ENCODE data around the gene CYSTM1.

The CYSTM1 gene

GRCh38 chr5:140244525-140245025 lies 69.6 kb downstream of the CYSTM1 start:
- peak; percentile 62 for DNase-seq (ENCODE audit: insufficient read length, low spot score)
- TF ChIP-seq PAX5 (IDR thresholded peaks at IDR 0.05; ENCODE audit: insufficient read depth, low read length, severe bottlenecking) (no peak), POU2F2 (IDR thresholded peaks at IDR 0.05; ENCODE audit: low read depth, low read length) (0 out of 2 replicates have a peak, but pooled peaks have one; percentile 52)
- peak; percentile 94 for FAIRE-seq

DNA sequence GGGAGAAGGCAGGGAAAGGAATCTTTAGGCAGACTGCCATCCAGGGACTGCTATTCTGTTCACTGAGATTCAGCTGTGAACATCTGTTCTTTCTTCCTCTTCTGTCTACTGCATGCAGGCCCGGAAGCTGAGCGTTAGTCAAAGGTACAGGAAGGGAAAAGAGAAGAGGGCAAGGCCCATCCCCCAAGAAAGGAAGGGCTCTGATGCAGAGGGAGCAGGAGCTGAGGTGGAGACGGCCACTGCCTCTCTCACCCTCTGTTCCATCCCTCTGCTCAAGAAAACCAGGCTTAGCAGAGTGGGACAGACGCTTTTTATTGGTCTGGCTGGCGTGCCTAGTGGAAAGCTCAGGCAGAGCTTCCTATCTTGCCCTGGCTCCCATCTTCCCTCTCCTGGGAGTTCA lies 70.4 kb downstream of the CYSTM1 start:
- FAIRE-seq: no peak
- TF ChIP-seq SPI1 (IDR thresholded peaks at IDR 0.05; ENCODE audit: low read depth, low read length) (no peak), POLR2A (IDR thresholded peaks at IDR 0.05; ENCODE audit: low read depth, low read length) (no peak), TAF1 (IDR thresholded peaks at IDR 0.05; ENCODE audit: low read depth, low read length) (no peak), POLR2AphosphoS5 (IDR thresholded peaks at IDR 0.05; ENCODE audit: low read depth, low read length) (no peak), POU2F2 (IDR thresholded peaks at IDR 0.05; ENCODE audit: low read depth, low read length) (no peak), PAX5 (IDR thresholded peaks at IDR 0.05; ENCODE audit: insufficient read depth, low read length, severe bottlenecking) (no peak)
- no peak for DNase-seq (ENCODE audit: insufficient read length, low spot score)

- no peak for FAIRE-seq
- DNase-seq (ENCODE audit: insufficient read length, low spot score): no peak
- TF ChIP-seq SPI1 (IDR thresholded peaks at IDR 0.05; ENCODE audit: low read depth, low read length): no peak
- no peak for TF ChIP-seq POLR2A (IDR thresholded peaks at IDR 0.05; ENCODE audit: low read depth, low read length)
- TF ChIP-seq POLR2AphosphoS5 (IDR thresholded peaks at IDR 0.05; ENCODE audit: low read depth, low read length): no peak
- TF ChIP-seq PAX5 (IDR thresholded peaks at IDR 0.05; ENCODE audit: insufficient read depth, low read length, severe bottlenecking): no peak
- no peak for TF ChIP-seq POU2F2 (IDR thresholded peaks at IDR 0.05; ENCODE audit: low read depth, low read length)
Observed at GRCh38 chr5:140245926-140246325, 70.9 kb downstream of the CYSTM1 start.

GRCh38 chr5:140246378-140247122 lies 71.6 kb downstream of the CYSTM1 start:
- DNase-seq (ENCODE audit: insufficient read length, low spot score) (no peak), FAIRE-seq (no peak)
- TF ChIP-seq POLR2AphosphoS5 (IDR thresholded peaks at IDR 0.05; ENCODE audit: low read depth, low read length): no peak
- no peak for TF ChIP-seq POLR2A (IDR thresholded peaks at IDR 0.05; ENCODE audit: low read depth, low read length)
- TF ChIP-seq SPI1 (IDR thresholded peaks at IDR 0.05; ENCODE audit: low read depth, low read length): no peak
- no peak for TF ChIP-seq PAX5 (IDR thresholded peaks at IDR 0.05; ENCODE audit: insufficient read depth, low read length, severe bottlenecking)
- no peak for TF ChIP-seq POU2F2 (IDR thresholded peaks at IDR 0.05; ENCODE audit: low read depth, low read length)
- no peak for TF ChIP-seq TAF1 (IDR thresholded peaks at IDR 0.05; ENCODE audit: low read depth, low read length)

DNA sequence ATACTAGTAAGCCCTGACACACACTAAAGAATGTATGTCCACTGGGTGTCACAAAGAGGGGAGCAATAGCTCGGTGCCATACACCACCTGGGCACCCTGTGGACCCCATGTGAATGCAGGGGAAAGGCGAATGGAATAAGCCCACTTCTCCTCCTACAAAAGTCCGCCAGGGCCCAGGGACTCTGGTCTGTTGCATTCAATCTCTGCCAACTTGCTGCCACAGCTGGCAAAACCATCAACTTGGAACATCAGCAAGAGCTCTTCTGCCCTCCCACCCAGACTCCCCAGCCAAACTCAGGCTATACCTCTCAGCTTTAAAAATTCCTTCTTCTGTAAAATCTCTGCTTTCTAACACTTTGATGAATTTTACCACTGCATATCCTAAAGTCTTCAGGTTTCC lies 73.4 kb downstream of the CYSTM1 start:
- TF ChIP-seq POU2F2 (IDR thresholded peaks at IDR 0.05; ENCODE audit: low read depth, low read length) (no peak), POLR2A (IDR thresholded peaks at IDR 0.05; ENCODE audit: low read depth, low read length) (no peak), POLR2AphosphoS5 (IDR thresholded peaks at IDR 0.05; ENCODE audit: low read depth, low read length) (no peak), PAX5 (IDR thresholded peaks at IDR 0.05; ENCODE audit: insufficient read depth, low read length, severe bottlenecking) (no peak), SPI1 (IDR thresholded peaks at IDR 0.05; ENCODE audit: low read depth, low read length) (no peak), TAF1 (IDR thresholded peaks at IDR 0.05; ENCODE audit: low read depth, low read length) (no peak)
- no peak for DNase-seq (ENCODE audit: insufficient read length, low spot score)
- no peak for FAIRE-seq

DNA sequence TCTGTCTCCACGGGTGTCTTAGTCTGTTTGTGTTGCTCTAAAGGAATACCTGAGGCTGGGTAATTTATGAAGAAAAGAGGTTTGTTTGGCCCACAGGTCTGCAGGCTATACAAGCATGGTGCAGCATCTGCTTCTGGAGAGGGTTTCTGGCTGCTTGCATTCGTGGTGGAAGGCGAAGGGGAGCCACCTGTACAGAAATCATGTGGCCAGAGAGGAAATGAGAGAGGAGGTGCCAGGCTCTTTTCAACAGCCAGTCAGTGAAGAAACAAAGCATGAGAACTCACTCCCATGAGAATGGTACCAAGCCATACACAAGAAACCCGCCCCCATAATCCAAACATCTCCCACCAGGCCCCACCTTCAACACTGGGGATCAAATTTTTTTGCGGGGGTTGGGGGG lies 74.5 kb downstream of the CYSTM1 start:
- no peak for FAIRE-seq
- DNase-seq (ENCODE audit: insufficient read length, low spot score): no peak
- TF ChIP-seq SPI1 (IDR thresholded peaks at IDR 0.05; ENCODE audit: low read depth, low read length) (no peak), TAF1 (IDR thresholded peaks at IDR 0.05; ENCODE audit: low read depth, low read length) (no peak), POLR2A (IDR thresholded peaks at IDR 0.05; ENCODE audit: low read depth, low read length) (no peak), PAX5 (IDR thresholded peaks at IDR 0.05; ENCODE audit: insufficient read depth, low read length, severe bottlenecking) (no peak), POU2F2 (IDR thresholded peaks at IDR 0.05; ENCODE audit: low read depth, low read length) (no peak), POLR2AphosphoS5 (IDR thresholded peaks at IDR 0.05; ENCODE audit: low read depth, low read length) (no peak)

- no peak for DNase-seq (ENCODE audit: insufficient read length, low spot score)
- no peak for FAIRE-seq
- TF ChIP-seq POLR2A (IDR thresholded peaks at IDR 0.05; ENCODE audit: low read depth, low read length): no peak
- TF ChIP-seq SPI1 (IDR thresholded peaks at IDR 0.05; ENCODE audit: low read depth, low read length): no peak
- TF ChIP-seq TAF1 (IDR thresholded peaks at IDR 0.05; ENCODE audit: low read depth, low read length): no peak
- TF ChIP-seq PAX5 (IDR thresholded peaks at IDR 0.05; ENCODE audit: insufficient read depth, low read length, severe bottlenecking): no peak
- no peak for TF ChIP-seq POLR2AphosphoS5 (IDR thresholded peaks at IDR 0.05; ENCODE audit: low read depth, low read length)
- no peak for TF ChIP-seq POU2F2 (IDR thresholded peaks at IDR 0.05; ENCODE audit: low read depth, low read length)
Observed at GRCh38 chr5:140250386-140250785, 75.4 kb downstream of the CYSTM1 start.

DNA sequence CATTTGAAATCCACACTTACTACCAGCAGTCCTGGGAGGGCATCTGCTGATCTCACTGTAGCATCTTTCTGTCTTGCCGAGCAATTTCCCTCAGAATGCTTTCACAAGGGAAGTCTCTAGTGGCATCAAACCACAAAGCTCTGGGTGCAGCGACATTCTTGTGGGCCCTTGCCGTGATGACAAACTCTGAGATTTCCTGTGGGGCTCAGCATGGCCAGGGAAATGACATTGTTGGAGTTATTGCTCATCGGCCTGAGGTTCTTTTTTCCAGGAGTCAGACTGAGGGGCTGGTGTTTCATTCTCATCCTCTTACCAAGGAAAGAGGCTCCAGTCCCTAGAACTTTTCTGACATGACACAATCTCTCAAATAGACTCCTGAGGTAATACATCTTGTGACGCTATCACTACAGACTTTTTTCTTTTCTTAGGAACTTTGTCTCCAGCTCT lies 76.6 kb downstream of the CYSTM1 start:
- TF ChIP-seq POU2F2 (IDR thresholded peaks at IDR 0.05; ENCODE audit: low read depth, low read length) (no peak), POLR2AphosphoS5 (IDR thresholded peaks at IDR 0.05; ENCODE audit: low read depth, low read length) (no peak), TAF1 (IDR thresholded peaks at IDR 0.05; ENCODE audit: low read depth, low read length) (no peak), SPI1 (IDR thresholded peaks at IDR 0.05; ENCODE audit: low read depth, low read length) (peak; percentile 45; the same call in 1 of the 2 replicates)
- DNase-seq (ENCODE audit: insufficient read length, low spot score): no peak
- peak; percentile 87 for FAIRE-seq

DNA sequence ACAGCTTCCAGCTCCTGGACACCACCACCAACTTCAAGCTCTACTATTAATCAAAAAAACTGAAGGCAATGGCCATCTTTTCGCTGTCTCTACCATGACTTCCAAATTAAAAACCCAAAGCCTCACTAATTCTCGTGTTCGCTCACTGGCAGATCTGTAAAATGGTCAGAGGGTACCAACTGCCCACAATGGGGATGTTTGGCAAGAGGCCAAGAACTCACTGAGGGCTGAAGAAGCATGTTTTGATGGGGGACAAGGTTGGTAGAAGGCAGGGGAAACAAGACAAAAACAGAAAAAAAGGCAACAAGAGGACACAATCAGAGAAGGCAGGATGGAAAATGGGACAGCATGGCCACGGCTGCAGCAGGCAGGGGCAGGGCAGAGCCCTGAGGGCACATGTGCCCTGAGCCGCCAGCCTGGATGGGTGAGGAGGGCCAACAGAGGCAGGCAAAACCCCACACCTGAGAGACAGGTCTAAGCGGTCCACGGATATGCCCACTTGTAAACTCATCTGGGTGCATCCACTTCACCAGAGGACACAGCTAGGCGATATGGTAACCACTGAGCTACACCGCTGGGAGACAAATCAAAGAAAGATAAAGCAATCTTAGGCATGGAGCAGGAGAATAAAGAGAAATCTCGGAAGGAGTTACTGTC lies 77.6 kb downstream of the CYSTM1 start:
- no peak for FAIRE-seq

More for the DNA sequence above, 77.6 kb downstream of the CYSTM1 start:
- TF ChIP-seq POLR2AphosphoS5 (IDR thresholded peaks at IDR 0.05; ENCODE audit: low read depth, low read length): no peak
- TF ChIP-seq TAF1 (IDR thresholded peaks at IDR 0.05; ENCODE audit: low read depth, low read length): no peak
- TF ChIP-seq POLR2A (IDR thresholded peaks at IDR 0.05; ENCODE audit: low read depth, low read length): no peak
- TF ChIP-seq POU2F2 (IDR thresholded peaks at IDR 0.05; ENCODE audit: low read depth, low read length): no peak
- TF ChIP-seq PAX5 (IDR thresholded peaks at IDR 0.05; ENCODE audit: insufficient read depth, low read length, severe bottlenecking): no peak
- TF ChIP-seq SPI1 (IDR thresholded peaks at IDR 0.05; ENCODE audit: low read depth, low read length): no peak
- no peak for DNase-seq (ENCODE audit: insufficient read length, low spot score)
